Brain microvascular endothelial cell (primary cell): Measurements from ENCODE around the gene CCDC82.
A peak's percentile ranks its signal among the peaks of the same experiment; 100 is the strongest.

Experiments used
- DNase-seq: peaks from one replicate; pipeline ENCODE4 v3.0.0-alpha.2; 2020
- H3K27ac ChIP-seq: fragments of 250-450 bp; sonication (Bioruptor Pico); 2 replicates; pipeline ENCODE4 v1.5.1; 2020; ENCODE audit warnings: mild to moderate bottlenecking, moderate library complexity
- H3K27me3 ChIP-seq: fragments of 250-450 bp; sonication (Bioruptor Pico); replicated peaks from 2 replicates; pipeline ENCODE4 v1.5.1; 2020; ENCODE audit warnings: mild to moderate bottlenecking
- H3K36me3 ChIP-seq: fragments of 250-450 bp; sonication (Bioruptor Pico); replicated peaks from 2 replicates; pipeline ENCODE4 v1.5.1; 2020; ENCODE audit warnings: mild to moderate bottlenecking
- H3K4me3 ChIP-seq: 2 replicates; pipeline ENCODE4 v1.5.1; 2011; ENCODE audit warnings: low read depth, mild to moderate bottlenecking, control low read depth, low read length, moderate library complexity
- CTCF ChIP-seq: IDR thresholded peaks from 2 replicates; pipeline ENCODE4 v1.5.1; 2011; ENCODE audit warnings: low read depth, mild to moderate bottlenecking, moderate library complexity, low read length, control low read depth, inconsistent platforms; ENCODE audit errors: missing control alignments
- in situ Hi-C: cut with HindIII; loops from 2 replicates; pipeline ENCODE4 v1.10.0; 2017; ENCODE audit warnings: low sequenced_read_pairs, low pct_ligation_motif_present

CCDC82 gene

GRCh38 chr11:96317985-96318384 is 71.7 kb downstream of the CCDC82 start:
- DNase-seq: no peak
- no peak for TF ChIP-seq CTCF
- no peaks in the 10 kb centered on the region for H3K27me3 ChIP-seq
- H3K4me3 ChIP-seq: no peak overlapping the region
- H3K27ac ChIP-seq: no peak overlapping the region
- in situ Hi-C loops: no loop called here
- no peaks in the 10 kb centered on the region for H3K36me3 ChIP-seq

DNA sequence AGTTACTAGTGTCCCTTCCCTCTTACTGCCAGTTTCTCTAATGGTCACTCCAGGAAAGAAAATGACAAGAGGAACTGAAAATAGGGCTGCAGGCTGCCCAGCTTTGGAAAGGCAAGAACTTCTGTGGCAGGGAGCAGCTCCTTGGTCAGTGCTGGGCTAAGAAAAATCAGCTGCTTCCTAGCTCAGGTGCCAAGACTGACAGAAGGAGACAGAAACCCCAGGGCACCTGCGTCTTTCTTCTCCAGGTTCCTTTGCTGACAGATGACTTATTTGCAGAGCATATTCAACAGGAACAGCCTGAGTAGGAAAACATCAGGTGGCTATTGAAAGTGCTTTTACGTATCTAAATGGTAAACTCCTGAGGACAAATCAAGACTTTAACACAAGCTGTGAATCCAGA is 72.1 kb downstream of the CCDC82 start:
- Histone ChIP-seq H3K36me3 (no peaks in the 10 kb centered on the region), H3K27me3 (no peaks in the 10 kb centered on the region), H3K27ac (no peak overlapping the region), H3K4me3 (no peak overlapping the region)
- no peak for TF ChIP-seq CTCF
- in situ Hi-C loops: no loop called here
- DNase-seq: no peak

GRCh38 chr11:96316869-96317268 is 72.8 kb downstream of the CCDC82 start:
- no peaks in the 10 kb centered on the region for H3K27me3 ChIP-seq
- TF ChIP-seq CTCF: no peak
- no peak overlapping the region for H3K27ac ChIP-seq
- H3K4me3 ChIP-seq: no peak overlapping the region
- no peak for DNase-seq
- no peaks in the 10 kb centered on the region for H3K36me3 ChIP-seq
- in situ Hi-C loops: no loop called here

DNA sequence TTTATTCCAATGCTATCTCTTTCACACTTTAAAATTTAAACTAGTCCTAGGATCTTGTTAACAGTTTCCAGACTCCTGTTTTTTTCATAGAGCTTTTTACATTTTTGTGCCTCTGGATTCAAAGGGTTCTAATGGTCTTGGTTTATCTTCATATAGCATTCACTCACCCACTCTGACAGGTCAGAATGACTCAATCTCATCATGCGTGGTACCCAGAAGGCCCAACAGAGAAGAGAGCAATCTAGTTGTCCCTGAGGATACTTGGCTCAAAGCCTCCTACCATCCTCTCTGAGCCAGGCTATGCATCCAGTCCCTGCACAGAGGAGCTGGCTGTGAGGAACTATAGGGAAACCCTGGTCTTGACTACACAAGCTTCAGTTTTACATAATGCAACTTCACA is 74.2 kb downstream of the CCDC82 start:
- H3K27me3 ChIP-seq: no peaks in the 10 kb centered on the region
- no peaks in the 10 kb centered on the region for H3K36me3 ChIP-seq
- no peak for TF ChIP-seq CTCF
- H3K27ac ChIP-seq: no peak overlapping the region
- no peak for DNase-seq
- in situ Hi-C loops: no loop called here
- no peak overlapping the region for H3K4me3 ChIP-seq

- in situ Hi-C loops: no loop called here
- no peak overlapping the region for H3K4me3 ChIP-seq
- TF ChIP-seq CTCF: no peak
- no peaks in the 10 kb centered on the region for H3K27me3 ChIP-seq
- H3K36me3 ChIP-seq: no peaks in the 10 kb centered on the region
- DNase-seq: peak; percentile 51
- peak overlapping the region; percentile 60 for H3K27ac ChIP-seq
Observed at GRCh38 chr11:96314326-96315020, 75.2 kb downstream of the CCDC82 start.

GRCh38 chr11:96313163-96313562 is 76.5 kb downstream of the CCDC82 start:
- no peak overlapping the region for H3K4me3 ChIP-seq
- TF ChIP-seq CTCF: no peak
- DNase-seq: no peak
- H3K36me3 ChIP-seq: no peaks in the 10 kb centered on the region
- in situ Hi-C loops: no loop called here
- H3K27me3 ChIP-seq: no peaks in the 10 kb centered on the region
- H3K27ac ChIP-seq: no peak overlapping the region
